ENCODE results near the gene SNRPB2.

The SNRPB2 gene

DNA sequence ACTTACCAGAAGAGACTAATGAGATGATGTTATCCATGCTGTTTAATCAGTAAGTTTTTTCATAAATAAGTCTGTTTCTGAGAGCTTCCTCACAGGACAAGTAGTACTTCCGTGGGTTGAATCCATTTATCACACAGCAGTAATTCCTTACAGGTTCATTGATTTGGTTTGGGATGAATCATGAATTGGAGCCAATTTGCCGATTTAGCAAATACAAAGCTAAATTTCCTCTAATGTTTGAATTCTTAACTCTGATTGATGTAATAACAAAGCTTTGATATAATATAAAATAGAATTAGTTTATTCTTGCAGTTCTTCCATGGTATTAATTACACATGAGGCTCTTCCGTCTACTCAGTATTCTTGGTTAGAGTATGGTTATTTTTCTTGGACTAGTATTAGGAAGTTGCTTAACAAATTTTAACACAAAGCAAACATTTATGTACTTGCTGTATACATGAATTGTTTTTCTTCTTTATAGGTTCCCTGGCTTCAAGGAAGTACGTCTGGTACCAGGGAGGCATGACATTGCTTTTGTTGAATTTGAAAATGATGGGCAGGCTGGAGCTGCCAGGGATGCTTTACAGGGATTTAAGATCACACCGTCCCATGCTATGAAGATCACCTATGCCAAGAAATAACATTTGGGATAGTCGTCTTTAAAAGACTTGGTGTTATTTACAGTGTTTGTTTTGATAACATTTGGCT lies 10.7 kb downstream of the SNRPB2 start:
- no peak for DNase-seq

DNA sequence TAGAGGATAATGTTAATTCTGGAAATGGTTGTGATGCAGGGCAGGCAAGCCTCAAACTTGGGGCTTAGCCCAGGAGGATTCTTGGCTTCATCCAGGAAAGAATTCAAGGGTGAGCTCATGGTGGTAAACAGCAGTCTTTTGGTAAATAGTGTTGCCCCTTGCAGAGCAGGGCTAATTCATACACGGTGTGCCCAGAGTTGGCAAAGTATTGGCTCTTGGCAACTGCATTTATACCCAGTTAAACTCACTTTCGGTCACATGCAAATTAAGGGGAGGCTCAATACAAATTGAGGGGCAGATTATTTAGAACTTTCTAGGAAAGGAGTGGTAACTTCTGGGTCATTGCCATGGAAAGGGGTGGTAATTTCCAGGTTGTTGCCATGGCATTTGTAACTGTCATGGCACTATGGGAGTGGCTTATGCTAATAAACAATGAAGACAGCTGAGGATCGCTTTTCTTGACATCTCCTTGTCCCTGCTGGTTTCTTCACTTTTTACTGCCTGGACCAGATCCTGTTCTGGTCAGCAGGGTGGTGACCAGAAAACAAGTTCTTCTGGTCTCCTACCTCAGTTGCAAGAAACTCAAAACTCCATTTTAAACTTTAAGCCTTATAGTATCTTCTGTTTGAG lies 14.5 kb downstream of the SNRPB2 start:
- no peak for DNase-seq

DNA sequence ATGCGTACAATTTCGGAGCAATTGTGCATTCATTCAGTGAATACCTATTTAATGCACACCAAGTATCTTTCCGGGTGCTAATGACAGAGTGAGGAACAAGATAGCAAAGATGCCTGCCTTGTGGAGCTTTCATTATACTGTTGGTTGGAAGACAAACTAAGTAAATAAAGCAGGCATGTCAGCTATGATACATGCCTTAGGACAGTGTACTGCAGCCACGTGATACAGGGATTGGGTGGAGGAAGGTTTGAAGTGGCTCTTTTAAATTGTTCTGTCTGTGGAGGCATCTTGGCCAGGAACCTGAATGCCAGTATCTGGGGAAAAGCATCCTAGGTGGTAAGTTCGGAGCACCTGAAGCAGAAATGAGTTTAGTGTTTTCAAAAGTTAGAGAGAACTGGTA lies 15.4 kb downstream of the SNRPB2 start:
- DNase-seq, result no peak

DNA sequence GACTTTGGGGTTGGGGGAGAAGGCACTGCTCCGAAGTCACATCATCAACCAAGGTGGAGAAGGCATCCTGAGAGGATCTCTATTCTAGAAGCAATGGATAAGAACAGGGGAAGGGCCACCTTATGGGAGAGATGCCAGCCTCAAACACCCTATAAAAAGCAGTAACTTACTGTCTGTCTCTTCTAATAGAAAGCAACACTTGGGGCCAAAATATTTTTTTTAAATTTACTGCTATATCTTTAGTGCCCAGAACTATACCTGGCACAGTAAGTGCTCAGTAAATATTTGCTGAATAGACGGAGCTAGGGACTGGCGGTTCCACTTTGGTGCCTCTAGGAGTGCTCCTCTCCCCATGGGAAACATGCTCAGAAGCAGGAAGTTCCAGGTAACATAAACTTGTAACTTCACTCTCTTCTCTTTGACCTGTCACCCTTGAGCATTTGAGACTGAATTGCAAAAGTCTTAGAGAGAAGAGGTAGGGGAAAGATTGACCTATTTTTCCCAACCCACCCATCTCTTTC lies 17.5 kb downstream of the SNRPB2 start:
- DNase-seq, result no peak

DNA sequence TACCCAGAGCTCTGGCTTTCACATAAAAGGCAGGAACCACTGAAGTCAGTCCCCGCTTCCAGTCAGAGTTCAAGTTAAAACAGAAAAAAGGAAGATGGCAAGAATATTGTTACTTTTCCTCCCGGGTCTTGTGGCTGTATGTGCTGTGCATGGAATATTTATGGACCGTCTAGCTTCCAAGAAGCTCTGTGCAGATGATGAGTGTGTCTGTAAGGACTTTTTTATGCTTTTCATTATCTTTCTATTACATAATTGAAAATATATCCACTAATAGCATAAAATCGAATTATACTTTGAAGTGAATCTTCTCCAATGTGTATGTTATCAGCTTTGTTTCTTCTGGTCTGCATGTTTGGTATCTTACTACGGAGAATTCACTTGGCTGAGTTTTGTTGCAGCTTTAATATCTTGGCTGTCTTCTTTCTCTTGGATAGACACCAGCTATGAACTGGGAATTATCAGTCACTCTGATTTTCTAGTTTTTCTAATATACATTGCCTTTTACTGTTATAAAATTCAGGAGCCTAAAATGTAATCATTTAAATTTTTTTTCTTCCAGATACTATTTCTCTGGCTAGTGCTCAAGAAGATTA lies 18.6 kb downstream of the SNRPB2 start, which contains the start of gene OTOR:
Gene OTOR, plus strand, starts transcription at position 51 of the 593 bp plus-strand sequence. Its CDS starts 44 bp downstream, at position 95.
- no peak for DNase-seq

DNA sequence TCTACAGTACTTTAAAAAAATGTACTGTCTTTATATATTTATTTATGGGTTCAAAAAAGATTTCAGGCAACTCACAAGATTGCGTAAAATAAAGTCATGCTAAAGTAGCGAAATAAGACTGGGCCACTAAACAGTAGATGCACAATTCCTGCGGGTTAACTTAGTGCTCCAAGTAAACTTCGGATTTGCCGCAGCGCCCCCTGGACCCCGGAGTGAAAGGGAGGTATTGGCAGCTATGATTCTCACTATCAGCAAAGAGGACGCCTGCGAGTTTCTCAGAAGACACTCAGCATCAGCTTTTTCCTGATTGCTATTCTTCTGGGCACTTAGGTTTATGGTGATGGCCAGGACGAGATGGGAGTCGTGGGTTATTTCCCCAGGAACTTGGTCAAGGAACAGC lies 19.7 kb downstream of the SNRPB2 start:
- no peak for DNase-seq

DNA sequence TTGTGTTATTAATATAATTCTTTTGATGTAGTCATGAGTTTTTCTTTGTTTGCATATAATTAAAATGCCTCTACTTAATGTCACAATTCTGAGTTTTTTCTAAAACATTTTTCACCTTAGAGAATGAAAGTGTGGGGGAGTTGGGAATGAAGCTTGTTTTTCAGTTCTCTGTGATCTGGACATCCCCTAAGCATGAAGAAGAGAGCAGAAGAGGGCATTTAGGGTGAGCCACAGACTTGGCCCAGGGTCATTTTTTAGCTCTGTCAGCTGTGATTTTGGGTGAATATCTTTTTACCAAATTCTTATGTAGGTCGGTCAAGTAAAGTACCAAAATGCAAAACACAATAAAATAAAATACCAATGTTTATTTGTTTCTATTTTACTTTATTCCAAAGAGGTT lies 22.3 kb downstream of the SNRPB2 start:
- no peak for DNase-seq

DNA sequence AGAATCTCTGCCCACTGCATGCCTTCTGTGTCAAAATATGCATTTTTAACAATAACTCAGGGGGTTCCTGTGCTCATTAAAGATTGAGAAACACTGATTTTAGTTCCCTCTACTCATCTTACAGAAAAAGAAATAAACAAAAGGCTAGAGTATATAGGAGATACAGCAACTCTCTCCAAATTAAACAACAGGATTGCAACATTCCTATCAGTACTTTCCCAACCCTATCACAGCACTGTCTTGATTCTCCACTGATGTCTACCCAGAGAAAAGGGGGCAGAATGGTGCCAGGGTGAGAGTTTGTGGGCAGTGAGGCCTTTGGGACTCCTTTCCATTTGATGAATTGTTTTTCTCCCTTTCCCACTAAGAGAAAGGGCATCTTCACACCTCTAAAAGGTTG lies 23.1 kb downstream of the SNRPB2 start:
- no peak for DNase-seq

DNA sequence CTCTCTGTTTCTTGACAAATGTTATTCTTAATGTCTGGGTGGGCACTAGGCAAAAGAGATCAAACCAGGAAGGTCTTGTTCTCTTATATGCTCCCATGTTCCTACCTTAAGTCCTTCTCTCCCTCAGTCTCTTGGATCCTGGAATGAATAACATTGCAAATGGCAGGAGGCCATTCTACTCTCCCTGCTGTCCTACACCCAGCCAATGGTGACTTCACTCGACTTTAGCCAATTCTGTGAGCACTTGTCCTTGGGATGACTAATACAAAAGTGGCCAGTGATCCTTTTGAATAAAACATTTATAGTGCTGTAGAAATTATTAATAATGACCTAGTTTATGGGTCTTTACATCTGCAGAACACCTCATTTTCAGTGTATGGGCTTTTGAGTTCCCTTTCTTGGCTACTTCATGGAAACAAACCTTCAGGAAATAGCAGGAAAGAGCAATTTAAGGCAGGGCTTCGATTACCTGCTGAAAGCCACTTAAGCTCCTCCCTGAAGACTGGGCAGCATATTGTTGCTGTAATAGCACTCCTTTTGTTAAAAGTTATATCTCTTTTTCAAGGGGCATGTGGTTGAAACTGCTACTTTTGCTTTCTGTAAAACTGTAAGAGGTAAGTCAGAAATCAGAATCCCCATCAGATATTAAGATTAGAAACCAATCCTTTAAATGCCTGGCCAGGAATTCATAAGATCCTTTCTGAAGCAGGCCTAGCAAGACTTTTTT lies 28.8 kb downstream of the SNRPB2 start:
- no peak for DNase-seq

DNA sequence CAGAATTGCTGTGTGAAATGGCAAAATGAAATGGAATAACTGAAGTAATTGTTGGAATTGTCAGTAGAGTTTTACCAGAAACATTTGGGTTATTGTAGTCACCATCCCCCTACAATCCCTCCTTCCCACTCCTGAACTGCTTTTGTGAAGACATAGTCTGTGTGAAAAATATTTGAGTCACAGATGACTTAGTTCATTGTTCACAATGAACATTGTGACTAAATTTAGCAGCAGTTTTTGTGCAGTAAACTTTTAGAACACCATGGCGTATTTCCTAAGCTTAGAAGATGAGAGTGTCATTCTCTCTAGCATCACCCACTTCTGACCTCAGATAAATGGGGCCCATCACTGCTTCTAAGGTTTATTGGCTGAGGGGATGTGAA lies 29.3 kb downstream of the SNRPB2 start:
- no peak for DNase-seq

DNA sequence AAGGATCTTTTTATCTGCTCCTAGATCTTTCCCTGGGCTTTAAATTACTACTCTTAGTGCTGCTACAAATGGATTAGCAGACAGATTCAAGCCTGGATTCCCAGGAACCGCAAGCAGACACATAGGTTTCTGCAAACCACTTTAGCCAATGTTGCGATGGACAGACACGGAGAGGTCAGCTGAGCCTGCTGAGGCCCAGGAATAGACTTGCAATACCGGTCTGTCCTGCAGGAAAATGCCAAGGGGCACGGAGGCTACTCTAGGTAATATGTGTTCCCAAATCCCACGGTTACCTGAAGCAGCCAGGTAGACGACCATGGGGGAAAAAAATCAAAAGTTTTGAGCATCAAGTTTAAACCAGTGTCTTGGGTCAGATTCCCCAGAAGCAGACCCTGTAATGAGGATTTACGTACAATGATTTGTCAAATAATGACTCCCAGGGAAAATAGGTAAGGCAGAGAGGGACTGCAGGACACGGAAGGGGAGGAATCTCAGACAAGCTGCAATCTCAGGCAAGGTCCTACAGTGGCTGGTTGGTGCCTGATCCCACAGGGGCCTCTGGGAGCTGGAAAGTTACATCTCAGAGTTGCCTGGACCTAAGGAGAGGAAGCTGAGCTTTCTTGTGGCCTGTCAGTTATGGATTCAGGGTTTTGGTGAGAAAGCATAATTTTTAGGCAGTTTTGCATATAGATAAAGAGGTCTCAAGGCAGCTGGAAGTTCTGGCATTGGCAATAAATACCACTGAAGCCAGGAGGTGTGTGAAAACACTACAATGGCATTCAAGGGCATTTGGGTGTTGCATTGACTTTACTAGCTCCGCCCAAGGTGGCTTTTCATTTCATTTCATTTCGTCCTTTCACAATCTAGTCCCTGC lies 30.8 kb downstream of the SNRPB2 start:
- no peak for DNase-seq

DNA sequence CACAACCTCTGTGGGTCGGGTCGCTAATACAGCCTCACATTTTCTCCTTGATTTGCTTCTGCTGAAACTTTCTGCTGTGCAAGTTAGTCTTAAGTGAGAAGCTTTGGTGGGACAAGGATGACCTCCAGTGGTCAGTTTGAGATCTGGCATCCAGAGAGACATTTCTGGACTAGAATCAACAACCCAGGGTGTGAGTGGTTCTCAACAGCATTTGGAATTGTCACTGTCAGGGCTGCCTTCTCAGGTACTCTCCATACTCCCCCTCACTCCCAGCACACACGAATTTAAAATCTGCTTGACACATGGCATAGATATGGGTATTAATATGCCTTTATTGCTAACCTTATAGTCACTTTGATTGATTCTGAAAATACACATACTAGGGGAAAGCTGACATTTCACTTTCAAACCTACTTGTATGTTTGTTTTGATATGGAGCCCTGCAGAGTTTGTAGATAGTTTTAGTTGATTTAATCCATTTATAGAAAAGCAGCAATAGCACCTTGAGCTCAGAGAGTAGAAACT lies 31.5 kb downstream of the SNRPB2 start:
- DNase-seq, result peak; percentile 44

DNA sequence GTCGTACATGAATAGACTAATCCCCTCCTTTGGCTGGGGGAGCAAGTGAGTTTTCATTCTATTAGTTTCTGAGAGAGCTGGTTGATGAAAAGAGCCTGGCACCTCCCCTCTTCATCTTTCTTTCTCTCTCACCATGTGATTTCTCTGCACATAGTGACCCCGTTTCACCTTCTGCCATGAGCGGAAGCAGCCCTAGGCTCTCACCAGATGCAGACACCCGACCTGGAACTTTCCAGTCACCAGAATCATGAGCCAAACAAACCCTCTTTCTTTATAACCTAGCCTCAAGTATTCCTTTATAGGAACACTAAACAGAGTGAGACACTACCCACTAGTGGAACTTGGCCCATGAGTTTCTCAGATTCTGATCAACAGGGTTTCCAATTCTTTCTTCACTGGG lies 34.7 kb downstream of the SNRPB2 start:
- DNase-seq, result no peak

DNA sequence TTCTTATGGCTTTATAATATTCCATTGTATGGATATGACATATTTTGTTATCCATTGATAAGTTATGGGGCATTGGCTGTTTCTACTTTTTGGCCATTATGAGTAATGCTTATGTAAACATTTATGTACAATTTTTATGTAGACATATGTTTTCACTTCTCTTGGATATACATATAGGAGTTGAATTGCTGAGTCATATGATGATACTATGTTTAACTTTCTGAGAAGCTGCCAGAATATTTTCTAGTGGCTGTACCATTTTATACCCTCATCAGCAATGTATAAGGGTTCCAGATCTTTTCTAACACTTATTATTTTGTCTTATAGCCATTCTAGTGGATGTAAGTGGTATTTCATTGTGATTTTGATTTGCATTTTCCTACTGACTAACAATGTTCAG lies 41.4 kb downstream of the SNRPB2 start:
- DNase-seq, result no peak

DNA sequence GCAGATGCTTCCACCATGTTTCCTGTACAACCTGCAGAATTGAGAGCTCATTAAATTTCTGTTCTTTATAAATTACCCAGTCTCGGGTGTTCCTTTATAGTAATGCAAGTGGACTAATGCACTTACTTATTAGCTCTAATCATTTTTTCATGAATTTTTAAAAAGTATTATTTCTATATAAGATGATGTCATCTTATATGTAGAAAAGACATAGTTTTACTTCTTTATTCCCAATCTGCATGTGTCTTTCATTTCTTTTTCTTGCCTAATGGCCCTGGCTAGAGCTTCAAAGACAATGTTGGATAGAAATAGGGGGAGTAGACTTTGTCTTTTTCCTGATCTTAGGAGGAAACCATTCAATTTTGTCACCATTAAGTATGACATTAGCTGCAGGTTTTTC lies 46.1 kb downstream of the SNRPB2 start:
- DNase-seq, result no peak

DNA sequence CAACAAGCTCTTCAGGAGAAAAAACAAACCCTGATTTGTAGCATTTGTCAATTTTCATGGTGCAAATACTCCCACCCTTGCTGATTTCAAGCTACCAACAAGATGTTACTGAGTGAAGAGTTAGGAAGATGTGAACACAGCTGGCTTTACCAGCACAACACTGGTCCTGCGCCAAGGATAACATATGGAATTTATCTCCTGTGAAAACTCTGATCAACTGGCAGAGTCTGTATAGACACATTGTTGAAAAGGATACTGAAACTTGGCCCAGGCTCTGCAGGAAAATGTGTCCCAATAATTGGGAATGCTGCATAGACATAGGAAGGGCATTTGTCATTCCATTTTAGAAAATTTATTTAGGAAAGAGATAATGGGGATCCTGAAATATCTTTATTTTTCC lies 47.3 kb downstream of the SNRPB2 start:
- no peak for DNase-seq

DNA sequence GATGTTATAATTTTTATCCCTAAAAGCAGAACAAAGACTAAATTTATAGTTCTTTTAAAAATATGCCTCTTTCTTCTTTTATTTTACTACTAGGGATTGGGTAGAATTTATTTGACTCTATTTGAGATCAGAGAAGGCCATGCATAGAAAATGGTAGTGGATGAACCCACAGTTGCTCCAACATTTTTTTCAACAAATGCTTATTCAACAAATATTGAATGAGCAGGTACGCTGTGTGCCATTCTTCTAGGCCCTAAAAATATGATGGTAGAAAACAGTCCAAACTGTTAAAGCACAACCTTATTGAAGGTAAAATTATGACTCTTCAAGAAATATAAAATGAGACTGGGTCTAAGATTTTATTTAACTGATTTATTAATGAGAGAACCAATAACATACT lies 48.3 kb downstream of the SNRPB2 start:
- DNase-seq, result no peak

DNA sequence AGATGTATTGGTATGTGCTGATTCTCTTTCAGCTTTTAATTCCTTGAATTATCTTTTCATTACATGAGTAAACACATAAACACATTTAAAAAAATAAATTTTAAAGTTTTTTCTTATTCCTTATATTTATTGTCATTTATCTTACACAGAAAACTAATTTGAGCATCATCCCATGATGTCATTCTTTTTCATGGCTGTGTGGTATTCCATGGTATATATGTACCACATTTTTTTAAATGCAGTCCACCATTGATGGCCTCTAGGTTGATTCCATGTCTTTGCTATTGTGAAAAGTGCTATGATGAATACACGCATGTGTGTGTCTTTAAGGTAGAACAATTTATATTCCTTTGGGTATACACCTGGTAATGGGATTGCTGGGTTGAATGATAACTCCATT lies 51.7 kb downstream of the SNRPB2 start:
- DNase-seq, result no peak

DNA sequence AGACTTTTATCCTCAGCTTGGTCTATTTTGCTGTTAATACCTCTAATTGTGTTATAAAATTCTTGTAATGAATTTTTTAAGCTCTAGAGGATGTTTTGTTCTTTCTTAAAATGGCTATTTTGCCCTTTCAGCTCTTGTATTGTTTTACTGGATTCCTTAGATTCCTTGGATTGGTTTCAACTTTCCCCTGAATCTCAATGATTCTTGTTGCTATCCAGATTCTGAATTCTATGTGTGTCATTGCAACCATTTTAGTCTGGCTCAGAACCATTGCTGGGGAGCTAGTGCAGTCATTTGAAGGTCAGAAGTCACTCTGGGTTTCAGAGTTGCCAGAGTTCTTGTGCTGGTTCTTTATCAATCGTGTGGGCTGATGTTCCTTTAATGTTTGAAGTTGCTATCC lies 55.4 kb downstream of the SNRPB2 start:
- DNase-seq, result no peak

Data from central memory CD4-positive, alpha-beta T cell (primary cell).